ENCODE measurements around the gene SYCP2. TPM values are rescaled to one million over a fixed set of nuclear protein-coding genes. Genes with fewer than 3 reads are reported as not detected.

Gene SYCP2
- polyA plus RNA-seq, 1 of the 3 experiments (the other 2 are of a cell fraction): 0.76 TPM

DNA sequence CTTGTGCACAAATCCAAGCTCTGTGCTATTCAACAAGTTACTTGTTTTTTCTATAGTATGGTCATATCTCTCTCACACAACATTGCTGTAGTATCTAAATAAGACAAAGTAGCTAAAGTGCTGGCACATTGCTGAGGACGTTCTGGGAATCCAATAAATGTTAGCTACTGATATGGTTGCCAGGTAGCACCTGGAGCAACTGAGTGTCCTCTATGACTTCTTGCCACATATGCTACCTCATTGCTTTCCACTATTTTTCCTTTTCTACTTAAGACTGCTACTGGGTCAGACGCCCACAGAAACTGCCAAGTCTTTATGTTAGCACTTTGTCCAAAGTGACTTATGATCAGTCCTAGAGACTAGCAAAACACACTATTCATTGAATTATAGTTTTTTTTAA is 85.3 kb downstream of the SYCP2 start:
- H2AFZ ChIP-seq (ENCODE audit: low read depth): no peak overlapping the region
- 42% methylated on average over 2 of the region's 2 CpGs for WGBS (ENCODE audit: low lambda C conversion rate)
- TF ChIP-seq GABPA (IDR thresholded peaks at IDR 0.05; ENCODE audit: low read depth) (no peak), RAD21 (IDR thresholded peaks at IDR 0.05; ENCODE audit: low read length) (no peak), ELF1 (IDR thresholded peaks at IDR 0.05) (no peak), YY1 (IDR thresholded peaks at IDR 0.05; ENCODE audit: low read depth) (no peak), TCF12 (IDR thresholded peaks at IDR 0.05) (no peak), TEAD4 (IDR thresholded peaks at IDR 0.05; ENCODE audit: borderline replicate concordance, insufficient read depth) (no peak), EP300 (IDR thresholded peaks at IDR 0.05; ENCODE audit: borderline replicate concordance in 1 of 2, low read depth in 1 of 2, low read length in 1 of 2) (no peak), EZH2phosphoT487 (IDR thresholded peaks at IDR 0.05; ENCODE audit: borderline replicate concordance, low read depth) (no peak)
- TF ChIP-seq, protein P1, sequence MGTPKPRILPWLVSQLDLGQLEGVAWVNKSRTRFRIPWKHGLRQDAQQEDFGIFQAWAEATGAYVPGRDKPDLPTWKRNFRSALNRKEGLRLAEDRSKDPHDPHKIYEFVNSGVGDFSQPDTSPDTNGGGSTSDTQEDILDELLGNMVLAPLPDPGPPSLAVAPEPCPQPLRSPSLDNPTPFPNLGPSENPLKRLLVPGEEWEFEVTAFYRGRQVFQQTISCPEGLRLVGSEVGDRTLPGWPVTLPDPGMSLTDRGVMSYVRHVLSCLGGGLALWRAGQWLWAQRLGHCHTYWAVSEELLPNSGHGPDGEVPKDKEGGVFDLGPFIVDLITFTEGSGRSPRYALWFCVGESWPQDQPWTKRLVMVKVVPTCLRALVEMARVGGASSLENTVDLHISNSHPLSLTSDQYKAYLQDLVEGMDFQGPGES (IDR thresholded peaks at IDR 0.05; ENCODE audit: low read depth, low read length): no peak
- TF ChIP-seq, protein P2, sequence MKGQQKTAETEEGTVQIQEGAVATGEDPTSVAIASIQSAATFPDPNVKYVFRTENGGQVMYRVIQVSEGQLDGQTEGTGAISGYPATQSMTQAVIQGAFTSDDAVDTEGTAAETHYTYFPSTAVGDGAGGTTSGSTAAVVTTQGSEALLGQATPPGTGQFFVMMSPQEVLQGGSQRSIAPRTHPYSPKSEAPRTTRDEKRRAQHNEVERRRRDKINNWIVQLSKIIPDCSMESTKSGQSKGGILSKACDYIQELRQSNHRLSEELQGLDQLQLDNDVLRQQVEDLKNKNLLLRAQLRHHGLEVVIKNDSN (IDR thresholded peaks at IDR 0.05; ENCODE audit: borderline replicate concordance, low read depth): no peak
- no peaks in the 10 kb centered on the region for H3F3A ChIP-seq (replicated peaks; ENCODE audit: insufficient read depth)
- no peak overlapping the region for H3K9ac ChIP-seq
- ChIA-PET POLR2A (no interaction called here), CTCF (interaction anchor here (0.6 to 10.8 kb wide), 8 partner anchors 10 to 277 kb away, joined by 3 to 170 read pairs (median 6); no protein-coding TSS in a partner anchor)
- peaks cover 0 to 2% of the 10 kb centered on the region in 2 experiments for H3K36me3 ChIP-seq (replicated peaks in 1 of 2; ENCODE audit: control insufficient read depth in 1 of 2, insufficient read depth in 2 of 2, low read length in 1 of 2)
- H3K4me1 ChIP-seq (ENCODE audit: control insufficient read depth in 1 of 2, insufficient read depth in 2 of 2, low read depth in 1 of 2, low read length in 1 of 2): no peaks in the 10 kb centered on the region
- H3K4me3 ChIP-seq (ENCODE audit: low read depth in 2 of 2, low read length in 1 of 2): no peak overlapping the region
- no peak for DNase-seq
- no peaks in the 10 kb centered on the region for H3K9me3 ChIP-seq
- H3K4me2 ChIP-seq: no peak overlapping the region
- H3K9me2 ChIP-seq: no peaks in the 10 kb centered on the region
- H4K20me1 ChIP-seq (ENCODE audit: insufficient read depth): no peaks in the 10 kb centered on the region
- no peak overlapping the region for H3K27ac ChIP-seq (ENCODE audit: low read depth in 2 of 2, low read length in 1 of 2)
- no peaks in the 10 kb centered on the region for H3K27me3 ChIP-seq (ENCODE audit: insufficient read depth)
- no peaks in the 10 kb centered on the region for H3K79me2 ChIP-seq (ENCODE audit: insufficient read depth)

DNA sequence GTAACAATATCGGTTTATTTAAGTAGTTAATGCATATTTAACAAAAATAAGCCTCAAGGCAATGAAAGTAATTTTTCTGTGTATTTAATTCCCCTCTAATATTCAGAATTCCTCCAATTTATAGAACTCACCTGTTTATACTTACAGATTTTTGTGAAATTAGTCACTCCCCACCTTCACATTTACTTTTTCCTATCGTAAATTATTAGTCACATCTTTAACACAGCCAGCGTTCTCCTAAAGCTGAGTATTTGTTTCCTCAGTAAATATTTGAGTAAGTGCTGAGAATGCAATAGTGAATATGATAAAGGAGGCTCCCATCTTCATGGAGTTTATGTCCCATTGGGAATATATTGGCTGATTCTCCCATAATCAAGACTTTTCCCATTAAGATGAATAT is 88.0 kb downstream of the SYCP2 start:
- Histone ChIP-seq H3K36me3 (replicated peaks in 1 of 2; ENCODE audit: control insufficient read depth in 1 of 2, insufficient read depth in 2 of 2, low read length in 1 of 2) (peaks cover 0 to 5% of the 10 kb centered on the region in 2 experiments), H3F3A (replicated peaks; ENCODE audit: insufficient read depth) (no peaks in the 10 kb centered on the region), H3K27ac (ENCODE audit: low read depth in 2 of 2, low read length in 1 of 2) (no peak overlapping the region), H3K27me3 (ENCODE audit: insufficient read depth) (no peaks in the 10 kb centered on the region), H3K4me2 (no peak overlapping the region), H3K9me3 (no peaks in the 10 kb centered on the region), H3K4me3 (ENCODE audit: low read depth in 2 of 2, low read length in 1 of 2) (no peak overlapping the region), H3K79me2 (ENCODE audit: insufficient read depth) (no peaks in the 10 kb centered on the region), H3K9ac (no peak overlapping the region), H3K9me2 (no peaks in the 10 kb centered on the region), H3K4me1 (ENCODE audit: control insufficient read depth in 1 of 2, insufficient read depth in 2 of 2, low read depth in 1 of 2, low read length in 1 of 2) (no peaks in the 10 kb centered on the region), H4K20me1 (ENCODE audit: insufficient read depth) (no peaks in the 10 kb centered on the region), H2AFZ (ENCODE audit: low read depth) (no peak overlapping the region)
- CTCF ChIA-PET: interaction anchor here (10.4 to 10.8 kb wide), 2 partner anchors 8 to 62 kb away, joined by 111 to 170 read pairs; no protein-coding TSS in a partner anchor
- POLR2A ChIA-PET: no interaction called here
- DNase-seq: no peak
- TF ChIP-seq, protein P3, sequence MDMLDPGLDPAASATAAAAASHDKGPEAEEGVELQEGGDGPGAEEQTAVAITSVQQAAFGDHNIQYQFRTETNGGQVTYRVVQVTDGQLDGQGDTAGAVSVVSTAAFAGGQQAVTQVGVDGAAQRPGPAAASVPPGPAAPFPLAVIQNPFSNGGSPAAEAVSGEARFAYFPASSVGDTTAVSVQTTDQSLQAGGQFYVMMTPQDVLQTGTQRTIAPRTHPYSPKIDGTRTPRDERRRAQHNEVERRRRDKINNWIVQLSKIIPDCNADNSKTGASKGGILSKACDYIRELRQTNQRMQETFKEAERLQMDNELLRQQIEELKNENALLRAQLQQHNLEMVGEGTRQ (IDR thresholded peaks at IDR 0.05; ENCODE audit: borderline replicate concordance, low read depth, low read length): no peak
- TF ChIP-seq MXI1 (IDR thresholded peaks at IDR 0.05; ENCODE audit: low read depth, low read length) (no peak), CHD2 (IDR thresholded peaks at IDR 0.05; ENCODE audit: low read length, partially characterized antibody) (no peak), RXRA (IDR thresholded peaks at IDR 0.05; ENCODE audit: borderline replicate concordance, low read depth) (no peak), EP300 (IDR thresholded peaks at IDR 0.05; ENCODE audit: borderline replicate concordance in 1 of 2, low read depth in 1 of 2, low read length in 1 of 2) (no peak), YY1 (IDR thresholded peaks at IDR 0.05; ENCODE audit: low read depth) (no peak), MEF2A (IDR thresholded peaks at IDR 0.05; ENCODE audit: borderline replicate concordance, low read depth) (no peak), RAD21 (IDR thresholded peaks at IDR 0.05; ENCODE audit: low read length) (no peak), RCOR1 (IDR thresholded peaks at IDR 0.05; ENCODE audit: low read length) (no peak)
- 55% methylated on average over 3 of the region's 3 CpGs for WGBS (ENCODE audit: low lambda C conversion rate)
